Measurements from ENCODE around the gene IFITM5.
"Not testable (repeated sequence)": the region's sequence is repeated elsewhere in the genome, so short reads cannot be mapped to it uniquely, and the experiment has no call there.

IFITM5 gene

GRCh38 chr11:284105-285020 lies 15.0 kb downstream of the IFITM5 start:
- DNase-seq (ENCODE audit: low spot score), result peak; percentile 22

GRCh38 chr11:283405-284104 lies 15.8 kb downstream of the IFITM5 start:
- no peak for DNase-seq (ENCODE audit: low spot score)

- DNase-seq (ENCODE audit: low spot score), result no peak
Observed at GRCh38 chr11:282630-283360, 16.5 kb downstream of the IFITM5 start.

GRCh38 chr11:282171-282570 lies 17.2 kb downstream of the IFITM5 start:
- no peak for DNase-seq (ENCODE audit: low spot score)

- DNase-seq (ENCODE audit: low spot score), result peak; percentile 37
Observed at GRCh38 chr11:281486-282161, 17.7 kb downstream of the IFITM5 start.

GRCh38 chr11:280706-281485 lies 18.4 kb downstream of the IFITM5 start:
- peak; percentile 44 for DNase-seq (ENCODE audit: low spot score)

GRCh38 chr11:279966-280705 lies 19.2 kb downstream of the IFITM5 start:
- peak; percentile 69 for DNase-seq (ENCODE audit: low spot score)

- peak; percentile 57 for DNase-seq (ENCODE audit: low spot score)
Observed at GRCh38 chr11:279040-279965, 20.0 kb downstream of the IFITM5 start.

- peak; percentile 36 for DNase-seq (ENCODE audit: low spot score)
Observed at GRCh38 chr11:278001-278951, 21.1 kb downstream of the IFITM5 start, which contains the start of gene NLRP6. Gene NLRP6 (plus strand): TSS chr11:278407. CDS start chr11:278570, 163 bp downstream.

- no peak for DNase-seq (ENCODE audit: low spot score)
Observed at GRCh38 chr11:276219-276618, 23.1 kb downstream of the IFITM5 start.

- DNase-seq (ENCODE audit: low spot score), result no peak
Observed at GRCh38 chr11:272931-273198, 26.5 kb downstream of the IFITM5 start.

- no peak for DNase-seq (ENCODE audit: low spot score)
Observed at GRCh38 chr11:272195-272930, 27.0 kb downstream of the IFITM5 start.

GRCh38 chr11:271319-271715 lies 28.0 kb downstream of the IFITM5 start:
- DNase-seq (ENCODE audit: low spot score), result no peak

GRCh38 chr11:270451-271318 lies 28.6 kb downstream of the IFITM5 start:
- DNase-seq (ENCODE audit: low spot score), result no peak

- DNase-seq (ENCODE audit: low spot score), result no peak
Observed at GRCh38 chr11:269146-269890, 30.0 kb downstream of the IFITM5 start.

GRCh38 chr11:268716-269145 lies 30.6 kb downstream of the IFITM5 start:
- DNase-seq (ENCODE audit: low spot score), result not testable (repeated sequence)
